Gastroesophageal sphincter (tissue), 4 donors: Measurements from ENCODE around the gene POLR3A. TPM values are rescaled to one million over a fixed set of nuclear protein-coding genes. Genes with fewer than 3 reads are reported as not detected.
"Not testable (repeated sequence)": the region's sequence is repeated elsewhere in the genome, so short reads cannot be mapped to it uniquely, and the experiment has no call there.

Source experiments
- ATAC-seq: fragments of 150-250 bp; one replicate; pipeline ENCODE4 v1.9.1; 2016; ENCODE audit warnings: mild to moderate bottlenecking, moderate library complexity
- H3K27ac ChIP-seq, 4 donors: fragments of 200-600 bp; sonication (generic) in 3 of 4; 1 replicate in 3 of 4; 2 replicates in 1 of 4; pipeline ENCODE4 v1.5.1; 2016 to 2019
- H3K27me3 ChIP-seq: fragments of 200-600 bp; sonication (generic); one replicate; pipeline ENCODE4 v1.5.1; 2019
- H3K36me3 ChIP-seq, 2 donors: fragments of 200-600 bp; sonication (generic); one replicate each; pipeline ENCODE4 v1.5.1; 2019; ENCODE audit warnings: control low read depth in 1 of 2
- H3K4me1 ChIP-seq, 3 donors: fragments of 200-600 bp; sonication (generic); 1 replicate in 2 of 3; 2 replicates in 1 of 3; pipeline ENCODE4 v1.5.1; 2016 to 2019; ENCODE audit warnings: control low read depth in 2 of 3
- H3K4me3 ChIP-seq, 2 donors: fragments of 200-600 bp; sonication (generic); one replicate each; pipeline ENCODE4 v1.5.1; 2019; ENCODE audit warnings: mild to moderate bottlenecking in 1 of 2, moderate library complexity in 1 of 2
- H3K9me3 ChIP-seq, 3 donors: fragments of 200-600 bp; sonication (generic); one replicate each; pipeline ENCODE4 v1.5.1; 2017 to 2019; ENCODE audit warnings: control low read depth in 2 of 3
- EP300 ChIP-seq: sonication (generic); formaldehyde crosslinking; IDR thresholded peaks from one replicate; pipeline ENCODE4 v1.6.1; 2017; ENCODE audit warnings: antibody characterized with exemption, mild to moderate bottlenecking
- POLR2A ChIP-seq, 2 donors: fragments of 450-650 bp; IDR thresholded peaks; one replicate each; pipeline ENCODE4 v1.6.1; 2017; ENCODE audit warnings: antibody characterized with exemption in 2 of 2, mild to moderate bottlenecking in 2 of 2, moderate library complexity in 1 of 2
- POLR2AphosphoS5 ChIP-seq: sonication (generic); formaldehyde crosslinking; IDR thresholded peaks from one replicate; pipeline ENCODE4 v1.6.1; 2017; ENCODE audit warnings: antibody characterized with exemption
- WGBS, 2 donors: methylation state at CpG; one replicate each; pipeline ENCODE4 v1.1.5; 2018; ENCODE audit warnings: low coverage in 1 of 2; 5-methylcytosine and 5-hydroxymethylcytosine counted together
- total RNA-seq, 4 donors: library from RNA; depleted of rRNA; stranded (reverse); fragments of >200 nt; gene quantifications; one replicate each; pipeline ENCODE4 v1.1.0, GENCODE V29; 2016
- TF ChIP-seq, protein P1 (sequence below), 4 experiments: fragments of 200-600 bp in 2 of 4; fragments of 450-650 bp in 2 of 4; sonication (generic) in 1 of 4; IDR thresholded peaks; one replicate each; pipeline ENCODE4 v1.5.1; 2017 to 2019; ENCODE audit warnings: antibody characterized with exemption in 4 of 4, mild to moderate bottlenecking in 2 of 4, moderate library complexity in 2 of 4

POLR3A gene
- total RNA-seq, 4 donors from 2014 or later = 10.0 to 13.5 (median 12.0) TPM

DNA sequence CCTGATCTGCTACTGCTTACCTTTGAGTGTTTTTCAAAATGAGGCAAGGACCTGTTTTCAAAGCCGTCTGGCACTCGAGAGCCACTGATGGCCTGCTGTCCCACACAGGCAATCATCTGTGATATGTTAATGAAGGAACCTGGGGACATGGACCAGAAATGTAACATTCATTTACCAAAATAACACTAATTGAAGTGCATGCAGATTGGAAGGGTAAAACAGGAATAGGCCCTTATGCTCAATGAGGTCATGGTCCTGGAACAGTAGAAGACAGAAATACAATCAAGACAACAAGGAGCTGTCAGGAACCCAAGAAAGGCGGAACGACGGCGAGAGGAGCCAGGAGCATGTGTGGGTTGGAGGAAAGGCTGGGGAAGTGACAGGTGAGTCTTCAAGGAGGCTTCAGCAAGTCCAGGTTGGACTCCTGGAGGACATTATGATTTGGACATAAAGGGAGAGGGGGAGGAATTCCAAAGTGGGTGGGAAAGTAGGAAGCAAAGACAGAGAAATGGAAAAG, 28.3 kb downstream of the POLR3A start:
- Histone ChIP-seq H3K36me3 (peaks cover 7 to 90% of the 10 kb centered on the region in 2 donors), H3K4me3 (no peak overlapping the region)
- TF ChIP-seq POLR2AphosphoS5 (no peak), EP300 (no peak), POLR2A (IDR thresholded peaks at IDR 0.05) (no peak)

DNA sequence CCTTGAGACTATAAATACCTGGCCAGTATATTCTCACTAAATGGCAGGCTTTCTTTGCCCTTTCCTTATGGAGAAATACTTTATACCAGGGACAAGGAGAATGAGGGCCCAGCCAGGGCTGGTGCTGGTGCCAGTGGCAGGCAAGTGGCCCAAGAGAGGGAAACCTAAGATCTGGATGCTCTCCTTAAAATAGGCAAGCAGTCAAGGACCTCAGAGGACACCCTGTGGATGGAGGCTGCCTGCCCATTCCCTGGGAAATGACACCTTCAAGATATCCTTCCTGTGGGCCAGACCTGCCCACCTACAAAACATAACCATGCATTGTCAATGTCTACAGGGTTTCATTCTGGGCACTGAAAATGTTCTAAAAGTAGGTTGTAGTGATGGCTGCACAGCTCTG, 29.1 kb downstream of the POLR3A start:
- Histone ChIP-seq H3K4me1 (no peaks in the 10 kb centered on the region), H3K4me3 (no peak overlapping the region), H3K27ac (no peak overlapping the region), H3K27me3 (no peaks in the 10 kb centered on the region), H3K9me3 (no peaks in the 10 kb centered on the region), H3K36me3 (peaks cover 6 to 82% of the 10 kb centered on the region in 2 donors)
- TF ChIP-seq POLR2A (IDR thresholded peaks at IDR 0.05) (no peak), EP300 (no peak), POLR2AphosphoS5 (no peak)
- TF ChIP-seq, protein P1, sequence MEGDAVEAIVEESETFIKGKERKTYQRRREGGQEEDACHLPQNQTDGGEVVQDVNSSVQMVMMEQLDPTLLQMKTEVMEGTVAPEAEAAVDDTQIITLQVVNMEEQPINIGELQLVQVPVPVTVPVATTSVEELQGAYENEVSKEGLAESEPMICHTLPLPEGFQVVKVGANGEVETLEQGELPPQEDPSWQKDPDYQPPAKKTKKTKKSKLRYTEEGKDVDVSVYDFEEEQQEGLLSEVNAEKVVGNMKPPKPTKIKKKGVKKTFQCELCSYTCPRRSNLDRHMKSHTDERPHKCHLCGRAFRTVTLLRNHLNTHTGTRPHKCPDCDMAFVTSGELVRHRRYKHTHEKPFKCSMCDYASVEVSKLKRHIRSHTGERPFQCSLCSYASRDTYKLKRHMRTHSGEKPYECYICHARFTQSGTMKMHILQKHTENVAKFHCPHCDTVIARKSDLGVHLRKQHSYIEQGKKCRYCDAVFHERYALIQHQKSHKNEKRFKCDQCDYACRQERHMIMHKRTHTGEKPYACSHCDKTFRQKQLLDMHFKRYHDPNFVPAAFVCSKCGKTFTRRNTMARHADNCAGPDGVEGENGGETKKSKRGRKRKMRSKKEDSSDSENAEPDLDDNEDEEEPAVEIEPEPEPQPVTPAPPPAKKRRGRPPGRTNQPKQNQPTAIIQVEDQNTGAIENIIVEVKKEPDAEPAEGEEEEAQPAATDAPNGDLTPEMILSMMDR (IDR thresholded peaks at IDR 0.05) = no peak
- no peak for ATAC-seq

More for the DNA sequence above, 28.3 kb downstream of the POLR3A start:
- Histone ChIP-seq H3K4me1 (no peaks in the 10 kb centered on the region), H3K27me3 (no peaks in the 10 kb centered on the region), H3K27ac (no peak overlapping the region), H3K9me3 (no peaks in the 10 kb centered on the region)
- WGBS, 2 donors = 76 to 80% methylated on average over 5 to 6 of the region's 6 CpGs
- no peak for ATAC-seq

DNA sequence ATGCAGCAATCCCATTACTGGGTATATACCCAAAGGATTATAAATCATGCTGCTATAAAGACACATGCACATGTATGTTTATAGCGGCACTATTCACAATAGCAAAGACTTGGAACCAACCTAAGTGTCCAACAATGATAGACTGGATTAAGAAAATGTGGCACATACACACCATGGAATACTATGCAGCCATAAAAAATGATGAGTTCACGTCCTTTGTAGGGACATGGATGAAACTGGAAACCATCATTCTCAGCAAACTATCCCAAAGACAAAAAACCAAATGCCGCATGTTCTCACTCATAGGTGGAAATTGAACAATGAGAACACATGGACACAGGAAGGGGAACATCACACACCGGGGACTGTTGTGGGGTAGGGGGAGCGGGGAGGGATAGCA, 30.5 kb downstream of the POLR3A start:
- H3K27ac ChIP-seq, H3K4me1 ChIP-seq, H3K4me3 ChIP-seq, ATAC-seq, H3K27me3 ChIP-seq, H3K9me3 ChIP-seq: not testable (repeated sequence)
- 96 to 100% methylated on average over 1 to 3 of the region's 5 CpGs for WGBS, 2 donors
- H3K36me3 ChIP-seq = peaks cover 7 to 75% of the 10 kb centered on the region in 2 donors

DNA sequence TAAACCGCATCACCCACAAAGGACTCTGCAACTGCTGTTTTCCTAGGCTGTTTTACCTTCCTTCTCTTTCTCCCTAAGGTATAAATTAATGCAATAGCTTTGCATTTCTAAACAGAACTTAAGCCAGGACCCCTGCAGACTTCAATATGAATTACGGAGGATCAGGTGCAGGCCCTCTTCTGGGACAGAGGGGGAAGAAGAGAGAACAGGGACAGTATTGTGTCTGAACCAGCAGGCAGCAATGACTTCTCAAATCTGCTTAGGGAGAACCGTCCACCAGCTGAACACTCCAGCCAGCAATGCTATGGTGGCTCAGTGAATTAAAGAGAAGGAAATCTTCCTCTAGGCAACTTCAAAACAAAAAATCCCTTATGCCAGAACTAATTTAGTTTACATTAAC, 35.7 kb downstream of the POLR3A start:
- H3K27ac ChIP-seq = no peak overlapping the region
- TF ChIP-seq POLR2AphosphoS5 = no peak
- TF ChIP-seq, protein P1 (IDR thresholded peaks at IDR 0.05) = no peak
- no peak for TF ChIP-seq POLR2A (IDR thresholded peaks at IDR 0.05)
- no peak for TF ChIP-seq EP300
- H3K36me3 ChIP-seq = peaks cover 7 to 75% of the 10 kb centered on the region in 2 donors
- 84 to 100% methylated on average over 1 to 3 of the region's 3 CpGs for WGBS, 2 donors
- no peaks in the 10 kb centered on the region for H3K27me3 ChIP-seq
- H3K4me1 ChIP-seq = no peaks in the 10 kb centered on the region
- no peak for ATAC-seq
- H3K9me3 ChIP-seq = no peaks in the 10 kb centered on the region
- no peak overlapping the region for H3K4me3 ChIP-seq

DNA sequence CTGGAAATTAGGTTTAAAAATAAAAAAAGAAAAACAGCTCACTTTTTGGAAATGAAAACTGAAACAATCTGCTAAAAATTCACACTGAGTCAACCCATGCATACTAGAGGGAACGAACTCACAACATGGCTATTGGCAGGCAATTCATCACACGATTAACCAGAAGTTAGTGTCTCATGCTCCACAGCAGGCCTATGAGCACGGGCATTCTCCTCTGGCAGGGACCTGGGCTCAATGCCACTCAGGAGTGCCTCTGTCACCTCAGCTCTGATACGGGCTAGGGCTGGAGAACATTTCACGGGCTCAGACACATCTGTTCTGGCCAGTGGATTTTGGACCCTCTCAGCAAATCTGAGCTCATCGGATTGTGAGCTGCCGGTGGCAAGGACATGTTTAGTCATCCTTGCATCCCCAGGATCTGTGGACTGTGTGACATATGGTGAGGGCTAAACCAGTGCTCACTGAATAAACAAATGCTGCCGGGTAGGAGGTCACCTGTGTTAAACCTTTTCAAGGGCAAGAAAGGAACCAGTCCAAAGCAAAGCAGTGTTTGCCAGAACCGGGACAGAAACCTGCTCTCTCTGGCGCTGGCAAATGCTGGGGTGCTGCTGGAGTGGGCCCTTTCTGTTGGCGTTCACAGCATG, 40.1 kb downstream of the POLR3A start:
- Histone ChIP-seq H3K27ac (no peak overlapping the region), H3K36me3 (peaks cover 7 to 100% of the 10 kb centered on the region in 2 donors), H3K4me1 (no peaks in the 10 kb centered on the region), H3K9me3 (no peaks in the 10 kb centered on the region), H3K27me3 (no peaks in the 10 kb centered on the region), H3K4me3 (no peak overlapping the region)
- ATAC-seq = no peak
- TF ChIP-seq POLR2AphosphoS5 = no peak
- TF ChIP-seq EP300 = no peak
- TF ChIP-seq, protein P1 (IDR thresholded peaks at IDR 0.05) = no peak
- no peak for TF ChIP-seq POLR2A (IDR thresholded peaks at IDR 0.05)
- WGBS, 2 donors = 76 to 86% methylated on average over 4 to 5 of the region's 11 CpGs

DNA sequence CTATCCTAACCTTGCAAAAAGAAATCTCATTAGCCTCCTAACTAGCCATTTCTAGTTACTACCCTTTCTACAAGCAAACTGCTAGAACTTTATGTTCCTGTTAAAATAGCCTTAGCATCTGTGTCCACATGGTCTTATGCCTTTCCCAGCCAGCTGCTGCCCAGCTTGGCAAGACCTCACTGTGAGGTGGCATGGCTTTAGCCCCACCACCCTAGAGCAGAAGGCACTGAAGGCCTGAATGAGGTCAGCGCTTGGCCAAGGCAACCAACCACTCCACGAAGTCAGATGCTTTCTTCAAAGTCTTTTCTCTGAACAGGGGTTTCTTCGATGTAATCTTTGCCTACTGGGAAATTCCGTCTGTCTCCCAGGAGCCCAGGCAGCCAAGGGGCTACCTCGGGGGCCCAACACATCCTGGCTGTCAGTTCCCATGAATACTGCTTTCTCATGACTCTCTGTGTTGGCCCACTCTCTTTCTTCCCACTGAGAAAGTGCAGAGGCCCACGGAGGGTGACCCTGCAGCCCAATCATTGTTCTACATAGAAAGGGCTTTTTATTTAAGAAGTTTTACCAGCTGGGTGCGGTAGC, 41.6 kb downstream of the POLR3A start:
- ATAC-seq = no peak
- no peak for TF ChIP-seq POLR2A (IDR thresholded peaks at IDR 0.05)
- TF ChIP-seq POLR2AphosphoS5 = no peak
- TF ChIP-seq, protein P1 (IDR thresholded peaks at IDR 0.05) = no peak
- no peak for TF ChIP-seq EP300
- H3K4me3 ChIP-seq = no peak overlapping the region
- 80 to 81% methylated on average over 1 to 3 of the region's 7 CpGs for WGBS, 2 donors
- H3K36me3 ChIP-seq = peaks cover 0 to 100% of the 10 kb centered on the region in 2 donors
- H3K27me3 ChIP-seq = no peaks in the 10 kb centered on the region
- H3K9me3 ChIP-seq = no peaks in the 10 kb centered on the region
- no peak overlapping the region for H3K27ac ChIP-seq
- no peaks in the 10 kb centered on the region for H3K4me1 ChIP-seq
